Measurements from ENCODE around the gene LINGO3. TPM values are rescaled to one million over a fixed set of nuclear protein-coding genes. Genes with fewer than 3 reads are reported as not detected.

LINGO3 gene
- total RNA-seq, 4 donors from 2014 or later: not detected

- no peaks in the 10 kb centered on the region for H3K27me3 ChIP-seq
- intact Hi-C loops (cut with DNase I): no loop called here
- H3K4me3 ChIP-seq: no peak overlapping the region
- 96% methylated on average over 27 of the region's 38 CpGs for WGBS
- TF ChIP-seq POLR2AphosphoS5 (IDR thresholded peaks at IDR 0.05): no peak
- no peak for TF ChIP-seq POLR2A (IDR thresholded peaks at IDR 0.05; ENCODE audit: low read depth)
- no peak overlapping the region for H3K27ac ChIP-seq (replicated peaks in 1 of 4)
- H3K36me3 ChIP-seq: peaks cover 7 to 83% (median 63%) of the 10 kb centered on the region in 4 donors
- no peak for DNase-seq (ENCODE audit: extremely low spot score)
- H3K4me1 ChIP-seq: peaks cover 0 to 13% (median 5%) of the 10 kb centered on the region in 4 donors
- H3K9me3 ChIP-seq: no peaks in the 10 kb centered on the region
Observed at GRCh38 chr19:2340496-2341243, 32.7 kb upstream of the LINGO3 start.

- intact Hi-C loops (cut with DNase I): no loop called here
- Histone ChIP-seq H3K4me3 (no peak overlapping the region), H3K9me3 (no peaks in the 10 kb centered on the region), H3K27ac (replicated peaks in 1 of 4) (no peak overlapping the region), H3K27me3 (no peaks in the 10 kb centered on the region), H3K36me3 (peaks cover 7 to 77% (median 61%) of the 10 kb centered on the region in 4 donors), H3K4me1 (peaks cover 0 to 11% (median 5%) of the 10 kb centered on the region in 4 donors)
- WGBS: 94% methylated on average over 41 of the region's 52 CpGs
- DNase-seq (ENCODE audit: extremely low spot score): no peak
- no peak for TF ChIP-seq POLR2A (IDR thresholded peaks at IDR 0.05; ENCODE audit: low read depth)
- no peak for TF ChIP-seq CTCF (IDR thresholded peaks at IDR 0.05)
- no peak for TF ChIP-seq POLR2AphosphoS5 (IDR thresholded peaks at IDR 0.05)
- TF ChIP-seq EP300 (IDR thresholded peaks at IDR 0.05): no peak
Observed at GRCh38 chr19:2339644-2340310, 31.8 kb upstream of the LINGO3 start.

GRCh38 chr19:2338751-2339643 lies 31.0 kb upstream of the LINGO3 start:
- H3K27me3 ChIP-seq: no peaks in the 10 kb centered on the region
- 94% methylated on average over 47 of the region's 54 CpGs for WGBS
- no peak for TF ChIP-seq EP300 (IDR thresholded peaks at IDR 0.05)
- TF ChIP-seq POLR2AphosphoS5 (IDR thresholded peaks at IDR 0.05): no peak
- TF ChIP-seq POLR2A (IDR thresholded peaks at IDR 0.05; ENCODE audit: low read depth): no peak
- no peak for TF ChIP-seq CTCF (IDR thresholded peaks at IDR 0.05)
- no peak for DNase-seq (ENCODE audit: extremely low spot score)
- no peak overlapping the region for H3K27ac ChIP-seq (replicated peaks in 1 of 4)
- H3K36me3 ChIP-seq: peaks cover 7 to 74% (median 60%) of the 10 kb centered on the region in 4 donors
- H3K4me1 ChIP-seq: peaks cover 0 to 19% (median 11%) of the 10 kb centered on the region in 4 donors
- H3K9me3 ChIP-seq: no peaks in the 10 kb centered on the region
- H3K4me3 ChIP-seq: no peak overlapping the region
- intact Hi-C loops (cut with DNase I): no loop called here

GRCh38 chr19:2338055-2338615 lies 30.2 kb upstream of the LINGO3 start:
- Histone ChIP-seq H3K4me3 (no peak overlapping the region), H3K9me3 (no peaks in the 10 kb centered on the region), H3K36me3 (peaks cover 7 to 67% (median 57%) of the 10 kb centered on the region in 4 donors), H3K27ac (replicated peaks in 1 of 4) (no peak overlapping the region), H3K4me1 (peaks cover 6 to 28% (median 19%) of the 10 kb centered on the region in 4 donors), H3K27me3 (no peaks in the 10 kb centered on the region)
- WGBS: 96% methylated on average over 19 of the region's 21 CpGs
- no peak for TF ChIP-seq POLR2A (IDR thresholded peaks at IDR 0.05; ENCODE audit: low read depth)
- TF ChIP-seq EP300 (IDR thresholded peaks at IDR 0.05): no peak
- no peak for TF ChIP-seq CTCF (IDR thresholded peaks at IDR 0.05)
- no peak for TF ChIP-seq POLR2AphosphoS5 (IDR thresholded peaks at IDR 0.05)
- intact Hi-C loops (cut with DNase I): no loop called here
- DNase-seq (ENCODE audit: extremely low spot score): no peak
